Myocyte (in vitro differentiated cells): ENCODE measurements around the gene PPM1H. TPM values are rescaled to one million over a fixed set of nuclear protein-coding genes. Genes with fewer than 3 reads are reported as not detected.
A peak's percentile ranks its signal among the peaks of the same experiment; 100 is the strongest.

ENCODE experiments used
- DNase-seq: peaks from one replicate; pipeline ENCODE4 v3.0.0-alpha.2; 2012; ENCODE audit warnings: low read depth
- total RNA-seq: library from RNA; depleted of rRNA; stranded (reverse); fragments of >200 nt; gene quantifications from 2 replicates; pipeline ENCODE4 v1.2.3, GENCODE V29; 2014

Gene PPM1H
- total RNA-seq, 1 donor from 2014 or later, result 24.6 TPM

DNA sequence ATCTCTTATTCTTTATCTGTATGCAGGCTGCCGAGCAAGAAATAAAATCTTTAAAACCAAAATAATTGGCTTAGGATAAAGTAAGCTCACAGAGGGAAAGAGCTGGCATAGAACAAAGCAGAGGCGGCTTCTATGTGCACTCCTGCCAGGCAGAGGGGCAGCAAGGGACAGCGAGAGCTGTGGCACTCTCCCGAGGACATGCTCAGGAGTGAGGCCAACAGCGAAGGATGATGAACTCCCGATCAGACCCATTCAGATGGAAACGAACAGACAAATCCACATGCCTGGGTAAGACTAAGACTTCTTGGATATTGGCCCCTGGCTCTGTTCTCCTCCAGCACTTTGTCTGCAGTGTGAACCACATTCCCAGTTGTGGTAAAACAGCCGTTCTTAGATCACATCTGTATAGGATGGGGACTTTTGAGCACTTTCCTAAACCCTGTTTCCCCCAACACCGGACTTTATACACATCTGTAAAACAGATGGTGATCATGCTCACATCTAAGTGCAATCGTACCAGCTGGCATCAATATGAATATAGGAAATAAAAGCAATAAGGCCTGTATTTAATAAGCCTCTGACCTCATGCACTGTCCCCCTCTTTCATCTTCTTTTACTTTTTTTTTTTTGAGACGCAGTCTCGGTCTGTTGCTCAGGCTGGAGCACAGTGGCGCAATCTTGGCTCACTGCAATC lies 134.1 kb downstream of the PPM1H start:
- DNase-seq, result no peak

DNA sequence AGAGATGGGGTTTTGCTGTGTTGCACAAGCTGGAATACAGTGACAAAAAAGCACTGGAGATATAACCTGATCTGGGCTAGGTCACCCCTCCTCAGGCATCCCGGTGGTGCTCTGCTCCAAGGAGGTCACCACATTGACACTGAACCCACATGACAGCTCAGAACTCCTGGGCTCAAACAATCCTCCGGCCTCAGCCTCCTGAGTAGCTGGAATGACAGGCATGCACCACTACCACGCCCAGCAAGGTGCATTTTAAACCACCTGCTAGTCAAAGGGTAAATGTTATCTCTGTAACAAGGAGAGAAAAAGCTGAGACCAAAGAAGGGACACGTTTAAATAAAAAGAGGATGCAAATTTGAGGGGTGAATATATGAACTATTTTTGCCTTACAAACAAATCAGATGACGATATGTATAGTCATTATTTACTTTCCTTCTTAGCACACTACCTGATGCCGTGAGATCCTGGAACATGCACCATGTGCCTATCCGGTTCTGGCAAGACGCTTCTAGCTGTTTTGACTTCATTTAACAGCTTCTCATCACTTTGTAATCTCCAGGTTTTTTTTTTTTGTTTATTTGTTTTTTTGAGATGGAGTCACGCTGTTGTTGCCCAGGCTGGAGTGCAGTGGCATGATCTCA lies 135.1 kb downstream of the PPM1H start:
- no peak for DNase-seq

DNA sequence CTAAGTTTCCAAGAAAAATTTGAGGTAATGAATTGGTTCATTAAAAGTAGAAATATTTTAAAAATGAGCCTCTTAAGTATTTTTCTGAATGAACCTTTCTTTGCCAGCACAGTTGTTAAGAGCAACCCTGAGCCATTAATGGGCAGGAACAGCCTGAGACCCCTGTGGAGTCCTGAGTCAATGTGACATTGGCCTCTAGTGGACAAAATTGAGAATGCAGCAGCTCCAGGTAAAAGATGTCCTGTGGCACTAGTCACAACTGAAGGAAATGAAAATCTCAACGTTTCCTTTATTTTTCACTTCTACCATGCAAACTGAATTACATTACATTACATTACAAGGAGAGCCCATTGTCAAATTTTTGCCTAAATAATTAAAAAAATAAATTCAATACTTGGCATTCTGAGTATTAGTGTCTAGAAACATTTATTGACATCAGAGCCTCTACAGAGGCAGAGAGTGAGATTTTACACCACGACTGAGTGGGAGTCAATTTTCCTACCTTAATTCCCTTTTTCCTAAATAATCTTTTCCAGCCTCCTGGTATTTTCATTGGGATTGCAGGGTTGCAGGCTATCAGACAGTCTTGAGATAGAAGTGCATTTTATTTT lies 135.7 kb downstream of the PPM1H start:
- DNase-seq, result peak; percentile 83

DNA sequence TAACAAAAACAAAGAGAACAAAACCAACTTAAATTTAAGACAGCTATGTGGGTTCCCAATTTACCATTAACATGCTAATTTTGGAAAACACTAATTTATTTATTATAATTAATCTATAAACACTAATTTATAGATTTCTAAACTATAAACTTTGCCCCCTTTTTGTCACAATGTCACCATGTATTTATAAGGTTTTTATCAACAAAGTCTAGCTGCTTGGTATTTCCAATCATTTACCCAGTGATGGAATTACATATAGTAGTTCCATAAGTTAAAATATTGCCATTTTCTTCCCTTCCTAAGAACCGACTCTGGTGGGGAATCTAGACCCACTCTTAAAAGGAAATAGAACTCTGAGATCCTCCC lies 140.7 kb downstream of the PPM1H start:
- no peak for DNase-seq

DNA sequence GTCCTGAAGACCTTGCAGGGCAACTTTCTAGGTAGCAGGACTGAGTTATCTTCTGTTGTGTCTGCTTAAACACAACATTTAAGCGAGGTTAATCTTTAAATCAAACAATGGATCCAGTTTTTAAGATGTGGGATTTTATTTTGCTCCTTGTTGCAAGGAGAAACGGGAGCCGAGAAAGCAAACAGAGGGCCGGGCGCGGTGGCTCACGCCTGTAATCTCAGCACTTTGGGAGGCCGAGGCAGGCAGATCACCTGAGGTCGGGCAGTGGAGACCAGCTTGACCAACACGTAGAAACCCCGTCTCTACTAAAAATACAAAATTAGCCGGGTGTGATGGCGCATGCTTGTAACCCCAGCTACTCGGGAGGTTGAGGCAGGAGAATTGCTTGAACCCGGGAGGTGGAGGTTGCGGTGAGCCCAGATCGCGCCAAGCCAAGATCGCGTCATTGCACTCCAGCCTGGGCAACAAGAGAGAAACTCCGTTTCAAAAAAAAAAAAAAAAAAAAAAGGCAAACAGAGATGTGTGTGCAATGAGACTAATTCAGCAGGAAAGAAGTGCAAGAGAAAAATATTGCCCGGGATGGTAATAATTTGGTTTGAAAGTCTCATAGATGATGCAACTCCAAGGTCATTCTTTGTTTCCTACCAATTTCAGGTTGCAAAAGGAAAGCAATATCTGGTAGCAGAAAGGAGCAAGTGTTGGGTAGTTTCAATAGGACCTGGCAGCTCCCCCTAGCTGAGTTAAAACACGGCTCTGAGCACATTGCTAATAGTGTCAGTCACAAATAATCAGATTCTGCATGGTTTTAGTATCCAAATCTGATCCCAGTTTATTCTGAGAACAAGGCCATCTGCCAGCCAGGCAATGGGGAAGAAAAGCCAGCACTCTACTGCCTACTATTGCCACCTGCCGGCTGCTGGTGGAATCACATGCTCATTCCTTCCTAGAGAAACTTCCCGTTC lies 141.4 kb downstream of the PPM1H start:
- DNase-seq, result peak; percentile 89

DNA sequence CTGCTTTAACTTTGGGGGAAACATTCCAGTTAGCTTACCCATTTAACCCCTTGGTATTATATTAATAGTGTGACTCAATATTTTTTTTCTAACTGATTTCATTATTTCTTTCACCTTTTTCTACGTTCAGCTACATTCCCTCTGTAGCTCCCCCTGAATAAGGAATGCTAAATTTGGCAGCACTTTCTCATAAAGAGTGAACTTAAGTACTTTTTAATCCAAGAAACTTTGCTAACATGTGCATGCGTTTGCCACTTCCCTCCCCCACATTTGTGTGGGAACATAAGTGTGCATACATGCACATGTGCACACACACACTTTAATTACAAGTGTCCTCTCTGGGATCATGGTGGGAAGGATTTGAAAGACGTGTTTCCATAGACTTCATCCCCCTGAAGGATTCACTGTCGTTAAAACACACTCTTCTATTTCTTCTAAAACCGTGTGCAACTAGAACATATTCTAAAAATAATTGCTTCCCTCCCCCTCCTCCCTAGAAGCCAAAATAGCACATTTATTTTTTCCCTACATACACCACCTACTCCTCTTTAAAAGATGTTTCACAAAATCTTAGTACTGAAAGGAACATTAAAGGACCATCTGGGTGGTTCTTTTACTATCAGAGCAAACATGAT lies 142.6 kb downstream of the PPM1H start:
- no peak for DNase-seq

DNA sequence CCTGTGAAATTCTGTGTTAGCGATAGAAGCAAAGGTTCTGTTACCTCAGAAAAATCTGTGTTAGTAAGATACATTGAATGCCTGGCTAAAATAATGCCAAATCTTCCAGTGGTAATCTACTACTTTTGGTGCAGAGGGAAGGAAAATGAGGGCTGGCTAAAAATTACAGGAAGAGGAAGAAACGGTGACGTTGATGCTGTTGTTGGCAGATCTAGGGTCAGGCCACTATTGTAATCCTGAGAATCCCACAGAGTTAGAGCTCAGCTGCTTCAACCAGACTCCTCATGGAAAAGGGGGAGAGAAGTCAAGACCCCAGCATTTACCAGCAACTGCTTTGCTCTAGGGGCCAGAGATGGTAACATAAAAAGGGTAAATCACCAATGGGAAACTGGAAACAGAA lies 145.1 kb downstream of the PPM1H start:
- DNase-seq, result no peak

DNA sequence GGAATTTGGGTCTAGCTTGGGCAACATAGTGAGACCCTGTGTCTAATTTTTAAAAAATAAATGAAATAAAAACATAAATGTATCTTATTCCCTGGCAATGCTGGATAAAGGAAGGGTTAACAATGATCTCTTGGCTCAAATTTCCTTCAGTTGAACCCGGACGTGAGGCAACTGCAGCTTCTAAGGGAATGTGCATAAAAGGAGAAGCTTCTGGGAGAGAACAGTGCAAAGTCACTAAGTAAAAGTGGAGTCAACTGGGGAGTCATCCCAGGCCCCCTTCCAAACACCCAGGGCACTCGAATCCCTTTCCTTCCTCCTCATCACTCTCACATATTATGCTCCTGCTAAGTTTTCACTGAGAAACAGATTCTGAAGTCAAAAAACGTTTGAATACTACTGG lies 147.3 kb downstream of the PPM1H start:
- no peak for DNase-seq

DNA sequence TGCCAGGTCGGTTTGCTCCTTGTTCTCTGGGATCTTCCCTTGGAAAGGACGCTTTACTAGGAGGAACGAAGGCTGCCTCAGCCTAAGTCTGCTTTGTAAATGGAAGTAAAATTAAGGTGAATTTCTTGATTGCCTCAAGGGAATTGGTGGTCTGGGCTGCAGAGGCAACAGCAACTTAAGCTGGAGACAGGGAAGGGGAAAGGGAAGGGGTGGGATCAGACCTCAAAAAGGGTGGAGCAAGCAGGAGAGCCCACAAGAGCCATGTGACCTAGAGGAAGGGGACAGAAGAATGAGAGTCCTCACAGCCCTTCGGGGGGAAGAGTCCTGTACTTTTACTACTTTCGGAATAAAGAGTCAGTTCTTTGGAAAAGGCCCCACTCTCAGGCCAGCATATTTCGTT lies 147.9 kb downstream of the PPM1H start:
- DNase-seq, result no peak

DNA sequence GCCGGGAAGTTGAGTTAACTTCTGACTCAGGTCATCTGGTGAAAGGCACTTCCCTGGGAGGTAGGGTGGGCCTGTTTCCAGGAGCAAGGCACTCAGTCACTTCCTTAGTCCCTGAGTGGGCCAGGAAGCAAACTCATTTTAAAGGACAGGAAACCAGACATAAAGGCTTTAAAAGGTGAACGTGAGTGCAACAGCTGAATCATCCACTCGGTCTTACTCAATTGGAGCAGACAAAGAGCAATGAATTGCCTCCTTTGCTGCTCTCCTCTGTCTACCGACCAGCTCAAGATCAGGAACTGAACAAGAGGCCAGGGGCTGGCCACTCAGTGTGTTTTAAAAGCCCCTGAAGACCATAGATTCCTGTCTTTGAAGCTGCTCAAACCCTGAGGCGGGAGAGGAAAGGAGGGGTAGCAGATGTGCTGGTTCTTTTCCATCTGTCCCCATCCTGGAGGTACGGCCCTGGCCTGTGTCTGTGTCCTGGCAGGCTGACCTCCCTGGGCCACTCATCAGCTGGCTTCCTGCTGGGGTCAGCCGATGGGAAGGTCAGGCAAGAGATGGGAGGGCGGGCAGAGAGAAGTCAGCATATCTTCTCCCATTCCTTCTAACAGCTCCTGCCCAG lies 148.9 kb downstream of the PPM1H start:
- no peak for DNase-seq

DNA sequence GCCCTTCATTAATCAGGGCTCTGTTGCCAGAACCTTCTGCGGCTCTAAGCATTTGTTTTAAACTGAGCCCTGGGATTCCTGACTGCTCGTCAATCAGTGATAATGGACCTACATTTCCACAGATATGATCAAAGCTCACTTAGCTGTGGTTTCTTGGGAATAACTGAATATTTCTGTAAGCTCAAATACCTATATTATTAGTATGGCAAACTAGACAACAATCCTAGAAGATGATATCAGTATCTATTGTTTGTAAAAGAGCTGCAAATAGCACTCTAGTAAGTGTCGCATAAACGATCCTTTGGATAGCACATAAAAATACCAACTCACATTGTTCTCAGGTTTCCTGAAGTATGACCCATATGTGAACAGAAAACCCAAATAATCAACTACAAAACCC lies 150.4 kb downstream of the PPM1H start:
- no peak for DNase-seq

DNA sequence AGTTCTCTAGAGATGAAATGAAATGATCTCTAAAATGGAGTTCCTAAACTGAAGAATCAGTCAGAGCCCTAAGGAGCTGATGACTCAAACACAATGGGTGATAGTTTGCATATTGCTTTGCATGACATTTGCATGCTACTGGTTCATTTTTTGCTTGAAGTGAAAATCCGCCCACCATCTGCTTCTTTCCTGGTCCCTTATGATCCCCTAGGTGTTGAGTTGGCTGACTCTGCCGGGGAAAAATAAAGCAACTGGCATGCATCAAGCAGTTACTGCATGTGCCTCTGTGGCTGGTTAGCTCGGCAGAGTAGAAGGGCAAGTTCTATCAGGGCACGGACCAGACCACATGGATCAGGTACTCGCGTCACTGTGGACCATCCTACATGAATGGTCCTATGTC lies 151.1 kb downstream of the PPM1H start:
- no peak for DNase-seq

DNA sequence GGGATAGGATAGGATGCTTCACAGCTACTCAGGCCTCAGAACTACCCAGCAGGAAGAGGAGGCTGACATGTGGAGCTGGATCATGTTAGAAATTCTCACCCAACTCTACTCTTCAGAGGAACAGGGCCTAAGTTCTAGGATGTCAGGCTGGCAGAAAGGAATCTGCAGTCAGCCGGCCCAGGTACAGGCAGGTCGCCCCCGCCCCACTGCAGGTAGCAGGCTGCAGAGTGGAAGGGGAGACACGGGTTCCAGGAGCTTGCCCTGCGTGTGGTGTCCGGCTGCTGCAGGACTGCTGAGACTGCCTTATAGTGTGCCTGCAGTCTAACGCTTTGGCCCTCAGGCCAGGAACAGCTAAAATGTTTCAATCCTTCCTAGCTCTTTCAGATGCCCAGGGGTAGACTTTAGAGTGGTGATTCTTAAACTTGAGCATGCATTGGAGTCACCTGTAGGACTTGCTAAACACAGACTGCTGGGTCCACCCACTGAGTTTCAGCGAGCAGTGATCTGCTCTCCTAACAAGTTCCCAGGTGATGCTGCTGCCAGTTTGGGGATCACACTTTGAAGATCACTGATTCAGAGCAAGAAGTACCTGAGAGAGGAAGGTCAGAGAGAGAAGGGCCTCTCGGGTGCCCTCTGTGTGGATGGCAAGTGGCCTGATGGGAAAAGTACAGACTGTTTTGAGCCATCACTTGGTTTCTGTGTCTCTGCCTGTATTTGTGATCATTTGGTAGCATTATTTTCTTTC lies 153.6 kb downstream of the PPM1H start:
- no peak for DNase-seq

DNA sequence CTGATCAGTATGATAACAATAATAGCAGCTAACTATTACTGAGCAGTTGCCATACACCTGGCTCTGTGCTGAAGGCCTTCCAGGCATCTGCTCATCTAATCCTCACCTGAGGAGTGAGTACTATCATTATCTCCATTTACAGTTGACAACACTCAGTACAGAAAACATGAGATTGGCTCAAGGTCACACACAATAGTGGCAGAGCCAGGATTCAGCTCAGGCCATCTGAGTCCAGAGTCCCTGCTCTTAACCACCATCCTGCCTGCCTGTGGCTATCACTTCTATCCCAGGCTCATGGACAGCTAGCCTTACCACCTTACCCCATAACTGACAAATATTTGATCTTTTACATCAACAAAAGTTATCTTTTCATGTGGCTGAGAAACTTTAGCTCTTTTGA lies 155.5 kb downstream of the PPM1H start:
- no peak for DNase-seq

DNA sequence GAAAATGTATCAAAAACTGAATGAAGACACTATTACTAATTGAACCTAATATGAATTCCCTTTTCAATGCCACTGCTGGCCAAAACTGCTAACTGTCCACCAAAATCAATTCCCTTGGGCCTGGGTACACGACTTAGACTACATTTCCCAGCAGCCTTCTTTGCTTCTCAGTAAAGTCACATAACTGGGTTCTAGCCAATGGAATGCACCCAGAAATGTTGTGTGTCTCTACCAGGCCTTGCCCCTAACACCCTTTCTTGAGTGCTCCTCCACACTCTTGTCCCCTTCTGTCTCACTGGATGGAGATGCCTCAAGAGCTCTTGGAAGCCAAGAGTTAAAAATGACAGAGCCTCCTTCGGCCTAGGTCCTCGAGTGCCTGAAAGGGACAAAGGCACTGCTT lies 156.8 kb downstream of the PPM1H start:
- no peak for DNase-seq

DNA sequence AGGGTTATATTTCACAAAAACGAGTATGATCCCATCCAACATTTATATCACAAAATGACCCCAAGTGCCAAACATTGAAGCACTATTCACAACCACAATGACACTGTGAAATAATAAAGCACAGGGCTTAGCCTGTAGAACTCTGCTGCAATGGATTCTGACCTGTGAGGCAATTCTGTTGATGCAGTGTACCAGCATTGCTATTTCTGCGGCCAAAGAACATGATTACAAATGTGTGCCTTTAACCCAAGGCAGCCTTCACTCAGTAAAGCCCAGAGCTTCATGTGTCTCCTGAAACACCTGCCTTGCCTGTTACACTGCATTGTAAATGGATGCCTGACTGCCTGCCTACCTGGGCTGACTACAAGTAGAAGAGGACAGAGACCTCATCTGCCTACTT lies 158.0 kb downstream of the PPM1H start:
- no peak for DNase-seq

DNA sequence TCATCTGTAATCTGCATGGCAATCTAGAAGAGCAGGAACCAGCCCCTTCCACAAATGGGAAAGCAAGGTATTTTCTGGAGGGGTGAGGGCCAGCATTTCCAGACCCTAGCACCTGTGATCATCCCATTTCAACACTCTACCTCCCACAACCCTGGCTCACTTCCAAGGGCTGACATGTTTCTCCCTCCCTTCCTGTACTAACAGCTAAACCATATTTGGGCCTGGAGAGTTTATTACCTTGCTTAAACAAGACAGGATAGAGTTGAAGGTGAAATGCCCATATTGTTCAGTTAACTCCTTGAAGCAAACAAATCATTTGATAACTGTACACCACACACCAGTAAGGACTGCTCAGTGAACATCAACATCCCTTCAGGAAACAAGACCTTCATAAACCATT lies 158.4 kb downstream of the PPM1H start:
- DNase-seq, result no peak

DNA sequence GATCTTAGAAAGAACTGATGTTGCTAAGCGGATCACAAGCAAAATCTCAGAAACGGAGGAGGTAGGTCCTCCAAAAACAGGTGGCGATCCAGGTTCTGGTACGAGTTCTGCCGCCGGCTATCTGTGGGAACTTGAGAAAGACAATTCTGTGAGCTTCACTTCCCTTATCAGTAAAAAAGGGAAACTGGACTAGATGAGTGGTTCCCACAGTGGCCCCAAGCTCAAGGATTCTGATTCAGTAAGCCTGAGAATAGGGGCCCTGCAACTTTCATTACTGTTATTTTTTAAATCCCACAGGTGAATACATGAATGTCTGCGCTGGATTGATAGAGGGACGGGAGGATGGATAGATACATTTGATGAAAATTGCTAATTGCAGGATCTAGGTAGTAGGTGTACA lies 160.2 kb downstream of the PPM1H start:
- no peak for DNase-seq

DNA sequence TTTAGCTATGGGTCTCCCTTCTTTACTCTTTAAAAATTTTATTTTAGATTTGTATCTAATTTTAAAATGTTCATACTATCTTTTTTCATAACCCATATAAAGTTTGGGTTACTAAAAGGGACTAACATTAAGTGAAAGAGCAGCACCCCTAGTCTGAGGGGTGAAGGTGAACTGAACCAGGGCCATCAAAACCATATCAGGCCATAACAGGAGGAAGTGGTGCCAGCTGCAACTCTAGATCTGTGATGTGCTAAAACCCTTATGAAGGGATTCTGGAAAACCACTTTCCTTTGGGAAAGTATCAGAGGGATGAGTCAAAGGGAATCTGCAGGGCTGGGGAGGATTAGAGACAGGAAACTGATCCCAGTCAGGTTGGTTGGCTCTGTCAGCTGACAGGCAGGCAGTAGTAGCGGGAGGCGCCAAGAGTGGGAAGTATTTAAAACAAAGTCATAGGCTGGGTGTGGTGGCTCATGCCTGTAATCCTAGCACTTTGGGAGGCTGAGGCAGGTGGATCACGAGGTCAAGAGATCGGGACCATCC lies 162.5 kb downstream of the PPM1H start:
- peak; percentile 89 for DNase-seq

DNA sequence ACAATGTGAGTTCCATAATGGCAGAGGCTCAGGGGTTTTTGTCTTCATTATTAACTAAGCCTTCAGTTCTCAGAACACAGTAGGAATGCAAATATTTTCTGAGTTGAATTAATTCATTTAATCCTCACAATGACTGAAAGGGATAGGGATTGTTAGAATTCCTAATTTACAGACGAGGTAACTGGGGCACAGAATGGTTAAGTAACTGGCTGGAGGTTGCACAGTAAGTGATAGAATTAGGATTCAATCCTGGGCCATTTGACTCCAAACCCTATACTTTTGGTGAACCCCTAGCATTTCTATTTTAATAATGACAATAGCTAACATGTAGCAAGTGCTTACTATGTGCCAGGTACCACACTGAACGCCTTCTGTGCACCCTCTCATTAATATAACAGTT lies 163.1 kb downstream of the PPM1H start:
- DNase-seq, result no peak
